H1 (cell line): Measurements from ENCODE around the gene PPA1. TPM values are rescaled to one million over a fixed set of nuclear protein-coding genes. Genes with fewer than 3 reads are reported as not detected.

Source experiments
- SP2 ChIP-seq: IDR thresholded peaks from 2 replicates; pipeline ENCODE4 v1.6.1; 2012; ENCODE audit warnings: mild to moderate bottlenecking, low read length, inconsistent platforms
- SP4 ChIP-seq: IDR thresholded peaks from 2 replicates; pipeline ENCODE4 v1.6.1; 2012; ENCODE audit warnings: low read length, inconsistent platforms
- polyA plus RNA-seq, 7 experiments: library from polyadenylated mRNA; depleted of rRNA in 3 of 7; stranded (reverse) in 5 of 7; unstranded in 2 of 7; fragments of >200 nt in 5 of 7; fragments of 200-250 nt in 2 of 7; gene quantifications; 1 replicate in 5 of 7; 2 replicates in 1 of 7; 4 replicates in 1 of 7; pipeline versions ENCODE4 v1.2.1 to v1.2.3, GENCODE V29; 2011 to 2013; ENCODE audit warnings: missing spikeins in 2 of 7, mixed read lengths in 2 of 7
- total RNA-seq: library from RNA; stranded (reverse); fragmentation: NEBNext Ultra II Directional; extraction: Animal tissue kit (Norgen Biotek cat#: 25700); gene quantifications from 2 replicates; pipeline ENCODE4 v1.2.1, GENCODE V29; 2021
- TF ChIP-seq, protein P1 (sequence below), 3 experiments: IDR thresholded peaks; 1 replicate in 2 of 3; 2 replicates in 1 of 3; pipeline versions ENCODE4 v1.5.1 to v1.6.1; 2011; ENCODE audit warnings: low read length in 3 of 3, mild to moderate bottlenecking in 3 of 3, inconsistent platforms in 2 of 3, low read depth in 1 of 3, moderate library complexity in 1 of 3; ENCODE audit not compliant: insufficient read depth in 1 of 3; ENCODE audit errors: control extremely low read depth in 1 of 3
- TF ChIP-seq, protein P2 (sequence below): IDR thresholded peaks from 2 replicates; pipeline ENCODE4 v1.6.1; 2011; ENCODE audit warnings: low read length, improper control_type of control experiment

The PPA1 gene
- total and polyA plus RNA-seq, 2 of the 8 experiments (the other 6 are each of a cell fraction or from before 2014, with no cell fraction given) = 77.0 to 191 TPM

DNA sequence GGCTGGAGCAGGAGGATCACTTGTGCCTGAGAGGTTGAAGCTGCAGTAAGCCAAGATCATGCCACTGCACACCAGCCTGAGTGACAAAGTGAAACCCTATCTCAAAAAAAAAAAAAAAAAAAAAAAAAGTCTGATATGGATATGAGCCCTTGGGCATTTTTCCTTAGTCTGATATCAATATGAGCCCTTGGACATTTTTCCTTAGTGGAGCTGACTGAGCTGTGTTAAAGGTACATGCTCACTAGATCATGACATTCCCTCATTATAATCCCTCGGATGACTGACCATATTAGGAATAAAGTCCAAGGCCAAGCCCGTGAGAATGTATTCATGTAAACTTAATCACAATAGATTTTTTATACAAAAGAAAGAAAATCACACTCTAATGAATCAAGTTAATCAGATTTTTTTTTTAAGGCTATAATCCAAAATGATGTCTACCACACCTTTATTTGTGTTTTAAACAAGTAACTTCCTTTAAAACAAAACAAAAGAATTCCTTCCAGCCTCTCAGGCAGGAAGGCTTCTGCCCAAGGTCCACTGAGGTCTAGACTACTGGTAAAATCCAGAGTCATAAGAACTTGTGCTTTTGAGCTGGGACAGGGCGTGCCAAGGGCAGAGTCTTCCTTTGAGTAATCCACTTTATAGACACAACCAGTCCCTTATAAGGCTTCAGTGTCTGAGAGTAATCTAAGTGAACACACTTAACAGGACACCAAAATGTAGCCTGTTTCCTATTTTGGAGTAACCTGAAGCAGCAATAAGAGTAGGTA is 5.5 kb downstream of the PPA1 start (continued):
- TF ChIP-seq, protein P1, sequence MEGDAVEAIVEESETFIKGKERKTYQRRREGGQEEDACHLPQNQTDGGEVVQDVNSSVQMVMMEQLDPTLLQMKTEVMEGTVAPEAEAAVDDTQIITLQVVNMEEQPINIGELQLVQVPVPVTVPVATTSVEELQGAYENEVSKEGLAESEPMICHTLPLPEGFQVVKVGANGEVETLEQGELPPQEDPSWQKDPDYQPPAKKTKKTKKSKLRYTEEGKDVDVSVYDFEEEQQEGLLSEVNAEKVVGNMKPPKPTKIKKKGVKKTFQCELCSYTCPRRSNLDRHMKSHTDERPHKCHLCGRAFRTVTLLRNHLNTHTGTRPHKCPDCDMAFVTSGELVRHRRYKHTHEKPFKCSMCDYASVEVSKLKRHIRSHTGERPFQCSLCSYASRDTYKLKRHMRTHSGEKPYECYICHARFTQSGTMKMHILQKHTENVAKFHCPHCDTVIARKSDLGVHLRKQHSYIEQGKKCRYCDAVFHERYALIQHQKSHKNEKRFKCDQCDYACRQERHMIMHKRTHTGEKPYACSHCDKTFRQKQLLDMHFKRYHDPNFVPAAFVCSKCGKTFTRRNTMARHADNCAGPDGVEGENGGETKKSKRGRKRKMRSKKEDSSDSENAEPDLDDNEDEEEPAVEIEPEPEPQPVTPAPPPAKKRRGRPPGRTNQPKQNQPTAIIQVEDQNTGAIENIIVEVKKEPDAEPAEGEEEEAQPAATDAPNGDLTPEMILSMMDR (IDR thresholded peaks at IDR 0.05; ENCODE audit: control extremely low read depth in 1 of 3, insufficient read depth in 1 of 3, low read depth in 1 of 3, low read length in 3 of 3) = no peak
- TF ChIP-seq SP4 (no peak), SP2 (no peak)
- TF ChIP-seq, protein P2, sequence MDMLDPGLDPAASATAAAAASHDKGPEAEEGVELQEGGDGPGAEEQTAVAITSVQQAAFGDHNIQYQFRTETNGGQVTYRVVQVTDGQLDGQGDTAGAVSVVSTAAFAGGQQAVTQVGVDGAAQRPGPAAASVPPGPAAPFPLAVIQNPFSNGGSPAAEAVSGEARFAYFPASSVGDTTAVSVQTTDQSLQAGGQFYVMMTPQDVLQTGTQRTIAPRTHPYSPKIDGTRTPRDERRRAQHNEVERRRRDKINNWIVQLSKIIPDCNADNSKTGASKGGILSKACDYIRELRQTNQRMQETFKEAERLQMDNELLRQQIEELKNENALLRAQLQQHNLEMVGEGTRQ = no peak
- TF ChIP-seq, all 59 proteins: peak for 0
